ENCODE data around the gene C15orf61.

- TF ChIP-seq EZH2 (IDR thresholded peaks at IDR 0.05; ENCODE audit: low read length, unreplicated experiment): no peak
- TF ChIP-seq CTCF (conservative IDR thresholded peaks at IDR 0.05; ENCODE audit: low read depth, low read length): no peak
- TF ChIP-seq EZH2phosphoT487 (IDR thresholded peaks at IDR 0.05; ENCODE audit: borderline replicate concordance, low read length): no peak
These were observed 30.3 kb downstream of the C15orf61 start for GRCh38 chr15:67551207-67551743.
